ENCODE measurements around the gene MEIKIN.

Gene MEIKIN

DNA sequence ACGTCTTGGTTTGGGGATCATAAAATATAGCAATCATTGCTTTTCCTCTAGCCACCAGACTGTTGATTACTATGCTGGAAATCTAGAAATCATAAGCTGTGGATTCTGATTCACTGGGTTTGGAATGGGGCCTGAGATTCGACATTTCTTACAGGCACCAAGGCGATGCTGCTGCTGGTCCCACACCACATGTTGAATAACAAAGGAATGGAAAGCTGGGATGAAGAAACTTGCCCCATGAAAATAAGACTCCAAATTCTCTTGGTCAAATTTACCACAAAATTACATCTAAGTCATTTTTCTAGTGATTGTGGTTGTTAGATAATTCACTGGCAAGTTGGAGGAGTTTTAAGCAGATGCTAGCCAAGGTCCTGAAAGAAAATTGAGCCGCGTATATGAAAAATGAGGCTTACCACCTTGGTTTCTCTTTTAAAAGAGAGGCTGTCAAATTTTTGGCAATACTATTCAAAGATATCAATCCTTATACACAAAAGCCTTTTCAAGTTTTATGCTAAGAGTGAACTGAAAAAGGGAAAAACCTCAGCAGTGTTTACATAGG is 23.0 kb upstream of the MEIKIN start:
- H3K36me3 ChIP-seq (ENCODE audit: control insufficient read depth, insufficient read depth, low read length) = no peaks in the 10 kb centered on the region
- no peaks in the 10 kb centered on the region for H3K27me3 ChIP-seq (ENCODE audit: control insufficient read depth, insufficient read depth, low read length)
- no peak overlapping the region for H3K9ac ChIP-seq
- H3K4me3 ChIP-seq (ENCODE audit: low read depth, low read length) = no peak overlapping the region
- H3K4me2 ChIP-seq (ENCODE audit: low read length) = no peak overlapping the region
- H3K4me1 ChIP-seq = no peaks in the 10 kb centered on the region
- no peaks in the 10 kb centered on the region for H3K79me2 ChIP-seq
- H3K27ac ChIP-seq = no peak overlapping the region
- TF ChIP-seq, protein P1, sequence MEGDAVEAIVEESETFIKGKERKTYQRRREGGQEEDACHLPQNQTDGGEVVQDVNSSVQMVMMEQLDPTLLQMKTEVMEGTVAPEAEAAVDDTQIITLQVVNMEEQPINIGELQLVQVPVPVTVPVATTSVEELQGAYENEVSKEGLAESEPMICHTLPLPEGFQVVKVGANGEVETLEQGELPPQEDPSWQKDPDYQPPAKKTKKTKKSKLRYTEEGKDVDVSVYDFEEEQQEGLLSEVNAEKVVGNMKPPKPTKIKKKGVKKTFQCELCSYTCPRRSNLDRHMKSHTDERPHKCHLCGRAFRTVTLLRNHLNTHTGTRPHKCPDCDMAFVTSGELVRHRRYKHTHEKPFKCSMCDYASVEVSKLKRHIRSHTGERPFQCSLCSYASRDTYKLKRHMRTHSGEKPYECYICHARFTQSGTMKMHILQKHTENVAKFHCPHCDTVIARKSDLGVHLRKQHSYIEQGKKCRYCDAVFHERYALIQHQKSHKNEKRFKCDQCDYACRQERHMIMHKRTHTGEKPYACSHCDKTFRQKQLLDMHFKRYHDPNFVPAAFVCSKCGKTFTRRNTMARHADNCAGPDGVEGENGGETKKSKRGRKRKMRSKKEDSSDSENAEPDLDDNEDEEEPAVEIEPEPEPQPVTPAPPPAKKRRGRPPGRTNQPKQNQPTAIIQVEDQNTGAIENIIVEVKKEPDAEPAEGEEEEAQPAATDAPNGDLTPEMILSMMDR (IDR thresholded peaks at IDR 0.05) = no peak
- H2AFZ ChIP-seq = no peak overlapping the region
- H3K9me3 ChIP-seq (ENCODE audit: control insufficient read depth, low read length) = no peaks in the 10 kb centered on the region

DNA sequence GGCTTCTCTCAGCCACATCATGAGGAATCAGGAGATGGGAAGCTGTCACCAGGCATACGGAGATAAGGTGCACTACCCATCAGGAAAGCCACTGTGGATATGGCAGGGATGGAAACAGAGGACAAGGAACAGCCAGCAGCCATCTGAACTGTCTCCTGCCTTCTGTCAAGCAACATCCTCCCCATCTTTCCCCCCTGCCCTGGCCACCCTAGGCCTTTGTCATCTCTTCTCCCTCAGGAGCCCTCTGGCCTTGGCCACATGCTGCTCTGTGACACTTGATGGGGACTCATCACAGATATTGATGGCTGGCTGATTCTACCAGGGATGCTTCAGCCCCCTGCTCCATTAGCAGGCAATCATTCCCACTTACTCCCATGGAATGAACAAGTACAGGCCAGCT is 21.1 kb upstream of the MEIKIN start:
- Histone ChIP-seq H3K4me3 (ENCODE audit: low read depth, low read length) (no peak overlapping the region), H3K9ac (no peak overlapping the region), H3K27ac (no peak overlapping the region), H3K27me3 (ENCODE audit: control insufficient read depth, insufficient read depth, low read length) (no peaks in the 10 kb centered on the region), H3K36me3 (ENCODE audit: control insufficient read depth, insufficient read depth, low read length) (no peaks in the 10 kb centered on the region), H3K4me2 (ENCODE audit: low read length) (no peak overlapping the region), H2AFZ (no peak overlapping the region), H3K9me3 (ENCODE audit: control insufficient read depth, low read length) (no peaks in the 10 kb centered on the region), H3K79me2 (no peaks in the 10 kb centered on the region), H3K4me1 (no peaks in the 10 kb centered on the region)
- TF ChIP-seq, protein P1 (IDR thresholded peaks at IDR 0.05) = no peak

DNA sequence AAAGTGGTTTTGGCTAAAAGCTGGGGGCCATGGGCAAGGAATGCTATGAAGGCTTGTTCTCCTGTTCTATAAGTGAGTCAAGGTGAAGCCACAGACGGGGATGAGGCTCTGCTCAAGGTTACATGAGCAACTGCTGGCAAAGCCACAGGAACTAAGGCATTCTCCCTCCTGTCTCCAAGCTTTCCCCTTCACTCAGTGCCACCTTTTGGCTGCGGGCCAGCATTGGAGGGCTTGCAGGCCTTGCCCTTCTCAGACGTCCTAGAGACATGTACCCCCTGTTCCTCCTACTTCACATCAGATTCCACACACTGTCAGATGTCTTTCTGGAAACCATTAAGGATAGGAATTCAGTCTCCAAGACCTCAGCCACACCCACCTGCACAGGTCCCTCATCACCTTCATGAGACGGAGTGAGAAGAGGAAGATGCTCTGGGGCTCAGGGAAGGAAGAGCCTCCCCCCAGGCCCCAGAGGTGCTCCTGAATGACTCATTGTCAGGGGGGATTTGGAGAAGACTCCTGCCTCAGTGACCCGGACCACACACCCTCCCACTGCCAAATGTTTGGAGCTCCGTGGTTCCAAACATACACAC is 20.5 kb upstream of the MEIKIN start:
- TF ChIP-seq, protein P1 (IDR thresholded peaks at IDR 0.05) = no peak
- Histone ChIP-seq H3K4me3 (ENCODE audit: low read depth, low read length) (no peak overlapping the region), H2AFZ (no peak overlapping the region), H3K4me2 (ENCODE audit: low read length) (no peak overlapping the region), H3K9me3 (ENCODE audit: control insufficient read depth, low read length) (no peaks in the 10 kb centered on the region), H3K79me2 (no peaks in the 10 kb centered on the region), H3K36me3 (ENCODE audit: control insufficient read depth, insufficient read depth, low read length) (no peaks in the 10 kb centered on the region), H3K9ac (no peak overlapping the region), H3K27ac (no peak overlapping the region), H3K4me1 (no peaks in the 10 kb centered on the region), H3K27me3 (ENCODE audit: control insufficient read depth, insufficient read depth, low read length) (no peaks in the 10 kb centered on the region)

DNA sequence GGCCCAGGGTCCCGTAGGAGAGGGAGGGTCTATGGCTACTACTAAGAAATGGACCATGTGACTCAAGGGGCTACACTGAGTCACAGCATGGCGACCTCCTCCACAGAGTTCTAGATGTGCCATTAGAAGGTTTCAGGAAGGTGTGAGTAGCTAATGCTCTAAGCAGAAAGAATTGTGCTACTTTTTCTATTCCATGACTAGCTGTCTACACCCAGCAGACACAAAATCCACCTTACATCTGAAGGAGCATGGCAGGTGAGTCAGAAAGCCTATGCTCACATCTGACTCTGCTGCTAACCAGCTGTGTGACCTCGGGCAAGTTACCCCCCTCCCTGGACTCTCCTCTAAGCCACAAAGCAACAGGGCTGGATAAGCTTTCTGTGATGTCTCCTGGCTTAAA is 14.4 kb upstream of the MEIKIN start:
- H3K4me2 ChIP-seq (ENCODE audit: low read length) = no peak overlapping the region
- no peaks in the 10 kb centered on the region for H3K4me1 ChIP-seq
- H3K9ac ChIP-seq = no peak overlapping the region
- no peak overlapping the region for H3K4me3 ChIP-seq (ENCODE audit: low read depth, low read length)
- TF ChIP-seq, protein P1 (IDR thresholded peaks at IDR 0.05) = no peak
- H3K9me3 ChIP-seq (ENCODE audit: control insufficient read depth, low read length) = no peaks in the 10 kb centered on the region
- H3K27ac ChIP-seq = no peak overlapping the region
- no peaks in the 10 kb centered on the region for H3K79me2 ChIP-seq
- H3K27me3 ChIP-seq (ENCODE audit: control insufficient read depth, insufficient read depth, low read length) = no peaks in the 10 kb centered on the region
- no peak overlapping the region for H2AFZ ChIP-seq
- H3K36me3 ChIP-seq (ENCODE audit: control insufficient read depth, insufficient read depth, low read length) = no peaks in the 10 kb centered on the region

DNA sequence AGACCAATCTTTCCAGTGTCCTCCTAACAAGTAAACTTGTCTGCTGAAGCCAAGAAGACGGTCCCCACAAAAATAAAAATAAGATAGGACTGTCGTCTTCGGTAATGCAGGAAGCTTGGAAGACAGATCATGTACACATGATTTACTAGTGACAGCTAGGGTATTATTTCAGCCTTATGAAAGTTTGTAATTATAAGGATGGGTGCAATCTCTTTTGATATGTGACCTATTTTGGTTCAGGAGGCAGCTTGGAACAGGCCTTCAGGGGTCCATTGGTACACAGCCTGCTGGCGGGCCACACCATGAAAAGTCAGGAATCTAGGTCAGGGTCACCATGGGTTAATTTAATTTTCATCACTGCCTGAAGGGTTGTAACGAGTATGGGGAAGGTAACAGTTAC is 13.7 kb upstream of the MEIKIN start:
- Histone ChIP-seq H3K27me3 (ENCODE audit: control insufficient read depth, insufficient read depth, low read length) (no peaks in the 10 kb centered on the region), H3K36me3 (ENCODE audit: control insufficient read depth, insufficient read depth, low read length) (no peaks in the 10 kb centered on the region), H3K4me3 (ENCODE audit: low read depth, low read length) (no peak overlapping the region), H3K4me1 (no peaks in the 10 kb centered on the region), H3K9me3 (ENCODE audit: control insufficient read depth, low read length) (no peaks in the 10 kb centered on the region), H3K9ac (no peak overlapping the region), H3K27ac (no peak overlapping the region), H3K4me2 (ENCODE audit: low read length) (no peak overlapping the region), H3K79me2 (no peaks in the 10 kb centered on the region), H2AFZ (no peak overlapping the region)
- TF ChIP-seq, protein P1 (IDR thresholded peaks at IDR 0.05) = no peak
